GM19240 (cell line): ENCODE results near the gene ADH6.
"Not testable (repeated sequence)": the region's sequence is repeated elsewhere in the genome, so short reads cannot be mapped to it uniquely, and the experiment has no call there.

ENCODE experiments used
- DNase-seq: peaks from one replicate; pipeline ENCODE4 v3.0.0; 2011; ENCODE audit warnings: low spot score; ENCODE audit not compliant: insufficient read length

ADH6 gene

GRCh38 chr4:99219072-99219471 lies at the start of gene ADH6:
TSS of gene ADH6 (minus strand) at chr4:99219246. CDS start at chr4:99219152, 94 bp downstream.
- no peak for DNase-seq

GRCh38 chr4:99264927-99265326 lies 45.9 kb upstream of the ADH6 start:
- no peak for DNase-seq

GRCh38 chr4:99252746-99253145 lies 33.7 kb upstream of the ADH6 start:
- no peak for DNase-seq

DNA sequence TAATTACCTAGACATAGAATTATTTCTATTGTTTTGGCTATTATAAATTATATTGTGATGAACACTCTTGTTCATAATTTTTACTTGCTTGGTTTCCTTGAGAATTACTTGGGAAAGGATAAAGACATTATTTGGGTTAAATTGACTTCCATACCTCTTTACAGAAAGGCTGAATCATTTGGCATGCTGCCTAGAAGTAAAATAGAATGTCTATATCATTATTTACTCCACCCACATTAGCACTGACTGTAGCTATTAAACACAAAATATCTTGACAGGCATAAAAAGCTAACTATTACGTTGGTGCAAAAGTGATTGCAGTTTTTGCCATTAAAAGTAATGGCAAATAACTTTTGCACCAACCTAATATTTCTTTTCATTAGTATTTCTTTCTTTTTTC lies 29.7 kb upstream of the ADH6 start:
- DNase-seq, result no peak

- no peak for DNase-seq
These were observed 16.9 kb upstream of the ADH6 start for GRCh38 chr4:99235955-99236354.

GRCh38 chr4:99234331-99235010 lies 15.4 kb upstream of the ADH6 start:
- no peak for DNase-seq

GRCh38 chr4:99233397-99233796 lies 14.4 kb upstream of the ADH6 start:
- DNase-seq, result not testable (repeated sequence)

- DNase-seq, result not testable (repeated sequence)
These were observed 9.7 kb upstream of the ADH6 start for GRCh38 chr4:99228706-99229105.

GRCh38 chr4:99227646-99228045 lies 8.6 kb upstream of the ADH6 start:
- DNase-seq, result not testable (repeated sequence)

DNA sequence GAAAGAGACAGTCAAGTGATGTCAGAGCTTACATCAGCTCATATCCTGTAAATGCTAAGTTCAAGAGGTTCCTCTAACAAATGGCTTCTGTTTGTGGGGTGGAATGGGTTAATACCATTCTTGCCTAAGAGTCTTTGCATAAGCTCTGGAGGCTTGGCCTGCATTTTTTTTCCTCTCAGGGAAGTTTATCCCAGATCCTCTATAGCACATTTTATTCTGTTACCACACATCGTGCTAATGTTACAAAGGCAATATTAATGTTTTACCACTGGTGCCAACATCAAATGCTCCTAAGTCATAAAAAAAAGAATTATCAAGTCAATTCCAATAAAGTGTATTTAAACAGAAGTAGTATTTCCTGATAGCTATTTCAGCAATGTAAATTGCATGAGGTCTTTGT lies 2.9 kb upstream of the ADH6 start:
- no peak for DNase-seq

DNA sequence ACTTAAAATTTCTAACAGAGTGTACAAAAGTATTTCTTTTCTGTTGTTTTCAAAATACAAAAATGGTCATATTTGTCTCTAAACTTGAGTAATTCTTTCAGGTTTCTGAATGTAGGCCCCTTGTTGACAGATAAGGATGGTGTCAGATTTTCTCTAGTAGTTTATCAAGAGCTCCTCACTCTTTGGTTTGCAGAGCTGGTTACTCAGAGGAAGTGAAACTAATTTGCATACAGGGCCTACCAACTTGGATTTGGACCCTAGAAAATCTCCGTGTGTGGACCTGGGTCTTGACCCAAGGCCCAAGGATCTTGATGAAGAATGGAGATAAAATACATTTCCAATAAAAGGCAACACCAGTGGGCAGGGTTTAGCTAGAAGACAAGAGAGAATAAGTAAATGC lies 433 bp upstream of the ADH6 start:
- DNase-seq, result no peak

- DNase-seq, result no peak
These were observed 3.5 kb downstream of the ADH6 start for GRCh38 chr4:99215521-99215920.

DNA sequence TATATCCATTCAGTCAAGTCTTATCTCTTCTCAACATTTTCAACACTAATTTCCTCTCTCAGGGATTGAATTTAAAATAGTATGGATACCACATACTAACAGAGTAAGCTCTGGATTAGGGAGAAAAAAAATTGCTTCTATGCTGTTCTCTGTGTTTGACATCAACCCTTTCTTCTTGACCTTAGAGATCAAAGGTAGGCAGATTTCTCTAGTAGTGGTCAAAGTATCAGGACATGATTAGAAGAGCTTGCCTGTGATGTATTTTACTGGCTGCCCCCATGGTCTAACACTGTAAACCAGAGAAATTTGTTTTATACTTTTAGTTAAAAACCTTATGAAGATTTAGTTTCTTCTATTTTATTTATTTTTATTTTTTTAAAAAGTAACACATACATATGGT lies 8.3 kb downstream of the ADH6 start:
- no peak for DNase-seq

GRCh38 chr4:99209671-99210070 lies 9.4 kb downstream of the ADH6 start:
- DNase-seq, result no peak

DNA sequence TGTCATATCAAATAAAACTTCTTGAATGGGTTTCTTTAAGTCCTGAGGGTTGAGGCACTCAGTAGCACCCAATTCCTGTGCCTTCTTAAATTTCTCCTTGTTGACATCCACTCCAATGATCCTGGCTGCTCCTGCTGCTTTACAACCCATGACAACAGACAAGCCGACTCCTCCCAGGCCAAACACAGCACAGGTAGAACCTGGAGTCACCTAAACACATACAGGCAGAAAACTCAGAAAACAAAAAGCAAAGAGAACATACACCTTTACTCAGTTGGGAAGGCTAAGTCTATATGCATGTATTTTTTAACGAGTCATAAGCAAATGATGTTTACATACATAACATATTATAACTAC lies 10.3 kb downstream of the ADH6 start:
- no peak for DNase-seq

- DNase-seq, result no peak
These were observed 10.9 kb downstream of the ADH6 start for GRCh38 chr4:99207911-99208718.

DNA sequence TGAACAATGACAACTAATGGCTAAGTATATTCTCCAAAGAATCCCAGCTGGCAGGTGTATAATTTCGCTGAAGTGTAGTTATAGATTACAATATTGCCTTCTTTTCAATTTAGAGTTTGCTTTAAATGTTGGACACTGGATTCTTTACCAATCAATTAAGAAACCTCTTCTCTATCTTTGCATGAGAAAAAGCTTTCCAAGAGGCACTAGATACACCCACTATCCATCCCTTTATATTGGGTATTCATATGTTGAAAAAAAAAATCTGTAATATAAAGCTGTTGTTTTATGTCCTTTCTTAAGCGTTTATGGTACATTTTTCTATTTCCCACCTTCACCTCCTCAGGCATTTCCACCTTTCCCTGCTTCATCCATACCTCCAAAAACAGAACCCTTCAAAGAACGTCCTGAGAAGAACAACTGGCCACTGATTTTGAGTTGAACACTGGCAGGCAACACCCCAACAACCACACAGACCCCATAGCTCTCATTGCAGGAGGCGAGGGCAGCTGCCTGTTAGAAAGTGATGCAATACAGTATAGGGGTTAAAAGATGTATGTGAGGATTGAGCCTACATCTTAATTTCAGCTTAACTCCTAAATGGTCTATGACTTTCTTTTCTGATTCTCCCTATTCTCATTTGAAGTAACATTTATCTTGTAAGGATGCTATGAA lies 11.8 kb downstream of the ADH6 start:
- DNase-seq, result no peak

DNA sequence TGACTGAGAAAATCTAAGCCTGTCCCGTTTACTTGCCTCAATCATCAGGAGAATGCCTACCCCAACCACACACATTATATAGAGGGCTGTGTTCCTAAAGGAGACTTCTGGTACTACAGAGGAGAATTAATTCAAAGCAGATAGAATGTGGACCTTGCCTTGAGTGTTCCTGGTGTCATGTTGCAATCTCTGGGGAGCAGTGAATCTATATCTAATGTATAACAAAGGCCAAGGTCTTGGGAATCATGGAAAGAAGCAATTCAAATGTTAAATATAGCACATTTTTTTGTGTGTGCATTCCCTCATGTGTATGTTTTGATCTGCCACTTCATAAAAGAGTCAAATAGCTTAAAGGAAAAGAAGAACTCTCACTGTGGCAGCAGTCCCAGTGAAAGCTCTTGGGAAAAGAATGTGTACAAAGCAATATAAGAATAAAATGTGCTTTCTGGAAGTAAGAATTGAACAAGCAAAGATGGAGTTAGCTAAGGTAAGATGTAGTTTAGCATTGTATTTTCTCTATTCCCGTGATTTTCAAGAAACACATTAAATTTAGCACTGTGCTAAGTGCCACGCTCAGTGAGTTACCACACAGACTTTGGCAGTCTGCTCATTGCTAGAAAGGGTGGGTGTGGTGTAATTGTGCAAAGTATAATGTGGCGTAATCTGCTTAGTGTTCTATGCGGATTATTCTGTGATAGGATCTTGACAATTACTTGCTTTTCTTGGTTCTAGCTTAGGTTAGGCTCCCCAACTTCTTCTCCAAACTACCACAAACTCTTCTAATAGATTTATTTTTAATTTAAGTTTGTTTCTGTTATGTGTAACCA lies 13.7 kb downstream of the ADH6 start:
- DNase-seq, result no peak

- DNase-seq, result no peak
These were observed 16.5 kb downstream of the ADH6 start for GRCh38 chr4:99202536-99202935.

- no peak for DNase-seq
These were observed 17.0 kb downstream of the ADH6 start for GRCh38 chr4:99202094-99202493.

- DNase-seq, result no peak
These were observed 17.4 kb downstream of the ADH6 start for GRCh38 chr4:99201690-99202089.

DNA sequence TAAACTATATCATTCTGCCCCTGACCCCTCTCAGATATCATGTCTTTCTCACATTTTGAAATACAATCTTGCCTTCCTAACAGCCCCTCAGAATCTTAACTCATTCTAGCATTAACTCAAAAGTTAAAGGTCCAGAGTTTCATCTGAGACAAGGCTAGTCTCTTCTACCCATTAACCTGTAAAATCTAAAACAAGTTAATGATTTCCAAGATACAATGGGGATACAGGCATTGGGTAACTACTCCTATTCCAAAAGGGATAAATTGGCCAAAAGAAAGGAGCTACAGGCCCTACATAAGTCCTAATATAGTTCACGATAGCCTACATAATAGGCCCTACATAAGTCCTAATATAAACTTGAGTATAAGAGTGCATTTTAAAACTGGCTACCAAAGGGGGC lies 18.9 kb downstream of the ADH6 start:
- no peak for DNase-seq
